Measurements from ENCODE around the gene BCAS3. TPM values are rescaled to one million over a fixed set of nuclear protein-coding genes. Genes with fewer than 3 reads are reported as not detected.
"Not testable (repeated sequence)": the region's sequence is repeated elsewhere in the genome, so short reads cannot be mapped to it uniquely, and the experiment has no call there.

The BCAS3 gene
- total RNA-seq, 1 experiment from 2014 or later, result 11.4 TPM

DNA sequence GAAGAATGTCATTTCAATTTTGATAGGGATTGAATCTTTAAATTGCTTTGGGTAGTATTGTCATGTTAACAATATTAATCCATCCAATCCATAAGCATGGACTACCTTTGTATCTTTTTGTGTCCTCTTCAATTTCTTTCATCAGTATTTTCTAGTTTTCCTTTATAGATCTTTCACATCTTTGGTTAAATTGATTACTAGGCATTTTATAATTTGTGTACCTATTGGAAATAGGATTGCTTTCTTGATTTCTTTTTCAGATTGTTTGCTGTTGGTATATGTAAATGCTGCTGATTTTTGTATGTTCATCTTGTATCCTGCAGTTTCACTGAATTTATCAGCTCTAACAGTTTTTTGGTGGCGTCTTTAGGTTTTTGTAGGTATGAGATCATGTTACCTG, 24.1 kb upstream of the BCAS3 start:
- no peak for DNase-seq
- H3K27me3 ChIP-seq (ENCODE audit: control insufficient read depth, insufficient read depth, low read length), result no peaks in the 10 kb centered on the region
- no peaks in the 10 kb centered on the region; the same call in none of the 2 replicates for H3K36me3 ChIP-seq (replicated peaks; ENCODE audit: control insufficient read depth, insufficient read depth, low read length)
- no peak overlapping the region for H3K4me3 ChIP-seq (ENCODE audit: insufficient read depth, low read depth, low read length)

GRCh38 chr17:60656499-60656898, 21.2 kb upstream of the BCAS3 start:
- H3K4me3 ChIP-seq (ENCODE audit: insufficient read depth, low read depth, low read length), result no peak overlapping the region
- H3K36me3 ChIP-seq (replicated peaks; ENCODE audit: control insufficient read depth, insufficient read depth, low read length), result no peaks in the 10 kb centered on the region; the same call in 1 of the 2 replicates
- DNase-seq, result no peak
- no peaks in the 10 kb centered on the region for H3K27me3 ChIP-seq (ENCODE audit: control insufficient read depth, insufficient read depth, low read length)

GRCh38 chr17:60659156-60659555, 18.5 kb upstream of the BCAS3 start:
- Histone ChIP-seq H3K4me3 (ENCODE audit: insufficient read depth, low read depth, low read length) (no peak overlapping the region), H3K36me3 (replicated peaks; ENCODE audit: control insufficient read depth, insufficient read depth, low read length) (peaks cover 3% of the 10 kb centered on the region; the same call in 1 of the 2 replicates), H3K27me3 (ENCODE audit: control insufficient read depth, insufficient read depth, low read length) (no peaks in the 10 kb centered on the region)
- no peak for DNase-seq

GRCh38 chr17:60661489-60661888, 16.2 kb upstream of the BCAS3 start:
- no peak overlapping the region for H3K4me3 ChIP-seq (ENCODE audit: insufficient read depth, low read depth, low read length)
- no peaks in the 10 kb centered on the region for H3K27me3 ChIP-seq (ENCODE audit: control insufficient read depth, insufficient read depth, low read length)
- H3K36me3 ChIP-seq (replicated peaks; ENCODE audit: control insufficient read depth, insufficient read depth, low read length), result peaks cover 3% of the 10 kb centered on the region; the same call in 1 of the 2 replicates
- DNase-seq, result no peak

- H3K27me3 ChIP-seq (ENCODE audit: control insufficient read depth, insufficient read depth, low read length), result no peaks in the 10 kb centered on the region
Observed at GRCh38 chr17:60664022-60664421, 13.6 kb upstream of the BCAS3 start.

DNA sequence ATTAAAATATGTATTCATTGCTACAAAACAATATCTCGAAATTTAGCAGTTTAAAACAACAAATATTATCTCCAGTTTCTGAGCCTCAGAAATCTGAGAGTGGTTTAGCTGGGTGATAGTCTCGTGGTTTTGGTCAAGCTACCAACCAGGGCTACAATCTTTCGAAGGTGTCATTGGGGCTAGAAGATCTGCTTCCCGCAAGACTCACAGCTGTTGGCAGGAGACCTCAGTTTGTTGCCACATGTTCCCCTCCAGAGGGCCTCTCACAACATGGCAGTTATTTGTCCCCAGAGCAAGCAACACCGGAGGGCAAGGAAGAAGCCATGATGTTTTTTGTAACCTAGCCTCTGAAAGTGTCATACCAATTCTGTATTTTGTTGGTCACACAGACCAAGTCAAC, 12.0 kb upstream of the BCAS3 start:
- Histone ChIP-seq H3K4me3 (ENCODE audit: insufficient read depth, low read depth, low read length) (no peak overlapping the region), H3K27me3 (ENCODE audit: control insufficient read depth, insufficient read depth, low read length) (no peaks in the 10 kb centered on the region), H3K36me3 (replicated peaks; ENCODE audit: control insufficient read depth, insufficient read depth, low read length) (peaks cover 3% of the 10 kb centered on the region; the same call in 1 of the 2 replicates)
- no peak for DNase-seq

More at GRCh38 chr17:60664022-60664421, 13.6 kb upstream of the BCAS3 start:
- Histone ChIP-seq H3K36me3 (replicated peaks; ENCODE audit: control insufficient read depth, insufficient read depth, low read length) (peaks cover 3% of the 10 kb centered on the region; the same call in 1 of the 2 replicates), H3K4me3 (ENCODE audit: insufficient read depth, low read depth, low read length) (no peak overlapping the region)
- no peak for DNase-seq

- H3K4me3 ChIP-seq (ENCODE audit: insufficient read depth, low read depth, low read length); H3K36me3 ChIP-seq (replicated peaks; ENCODE audit: control insufficient read depth, insufficient read depth, low read length); DNase-seq; H3K27me3 ChIP-seq (ENCODE audit: control insufficient read depth, insufficient read depth, low read length): not testable (repeated sequence)
Observed at GRCh38 chr17:60668741-60669140, 8.9 kb upstream of the BCAS3 start.

- no peak for DNase-seq
- no peaks in the 10 kb centered on the region for H3K36me3 ChIP-seq (replicated peaks; ENCODE audit: control insufficient read depth, insufficient read depth, low read length)
- H3K4me3 ChIP-seq (ENCODE audit: insufficient read depth, low read depth, low read length), result no peak overlapping the region
- H3K27me3 ChIP-seq (ENCODE audit: control insufficient read depth, insufficient read depth, low read length), result no peaks in the 10 kb centered on the region
Observed at GRCh38 chr17:60671482-60671881, 6.2 kb upstream of the BCAS3 start.

- DNase-seq; H3K4me3 ChIP-seq (ENCODE audit: insufficient read depth, low read depth, low read length); H3K27me3 ChIP-seq (ENCODE audit: control insufficient read depth, insufficient read depth, low read length); H3K36me3 ChIP-seq (replicated peaks; ENCODE audit: control insufficient read depth, insufficient read depth, low read length): not testable (repeated sequence)
Observed at GRCh38 chr17:60674637-60675036, 3.0 kb upstream of the BCAS3 start.

DNA sequence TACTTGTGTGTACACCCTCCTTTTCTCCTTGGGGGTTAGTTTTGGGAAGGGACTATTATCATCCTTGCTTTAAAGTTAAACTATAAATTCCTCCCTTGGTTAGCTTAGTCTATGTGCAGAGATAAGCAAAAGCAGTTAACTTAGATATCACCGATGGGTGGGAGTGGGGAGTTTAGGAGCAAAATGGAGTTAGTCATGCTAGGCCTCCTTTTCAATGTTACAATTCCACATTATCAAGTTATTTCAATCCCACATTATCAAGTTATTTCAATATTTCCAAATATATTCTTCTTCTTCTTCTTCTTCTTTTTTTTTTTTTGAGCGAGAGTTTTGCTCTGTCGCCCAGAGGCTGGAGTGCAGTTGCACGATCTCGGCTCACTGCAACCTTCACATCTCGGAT, 1.7 kb upstream of the BCAS3 start:
- no peak for DNase-seq
- no peak overlapping the region for H3K4me3 ChIP-seq (ENCODE audit: insufficient read depth, low read depth, low read length)
- H3K27me3 ChIP-seq (ENCODE audit: control insufficient read depth, insufficient read depth, low read length), result no peaks in the 10 kb centered on the region
- H3K36me3 ChIP-seq (replicated peaks; ENCODE audit: control insufficient read depth, insufficient read depth, low read length), result no peaks in the 10 kb centered on the region

DNA sequence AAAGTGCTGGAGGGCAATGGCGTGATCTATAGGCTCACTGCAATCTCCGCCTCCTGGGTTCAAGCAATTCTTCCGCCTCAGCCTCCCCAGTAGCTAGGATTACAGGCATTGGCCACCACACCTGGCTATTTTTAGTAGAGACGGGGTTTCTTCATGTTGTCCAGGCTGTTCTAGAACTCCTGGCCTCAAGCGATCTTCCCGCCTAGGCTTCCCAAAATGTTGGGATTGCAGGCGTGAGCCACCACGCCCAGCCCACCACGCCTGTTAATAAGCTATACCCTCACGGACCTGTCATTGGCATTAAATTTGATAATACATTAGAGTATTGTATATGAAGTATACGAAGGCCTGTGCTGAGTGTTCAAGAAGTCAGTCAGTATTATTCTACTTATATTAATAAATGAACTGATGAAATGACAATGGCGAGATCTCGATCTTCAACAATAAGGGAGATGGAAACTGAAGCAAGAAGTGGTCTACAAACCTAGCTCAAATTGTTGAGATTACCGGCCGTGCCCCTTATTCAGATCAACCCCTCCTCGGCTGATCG, 818 bp upstream of the BCAS3 start:
- DNase-seq, result no peak

GRCh38 chr17:60678118-60678444, 430 bp downstream of the BCAS3 start:
- Histone ChIP-seq H3K27me3 (ENCODE audit: control insufficient read depth, insufficient read depth, low read length) (no peaks in the 10 kb centered on the region), H3K4me3 (ENCODE audit: insufficient read depth, low read depth, low read length) (peak overlapping the region; percentile 80), H3K36me3 (replicated peaks; ENCODE audit: control insufficient read depth, insufficient read depth, low read length) (no peaks in the 10 kb centered on the region)
- DNase-seq, result no peak

More for the DNA sequence above, 818 bp upstream of the BCAS3 start:
- Histone ChIP-seq H3K27me3 (ENCODE audit: control insufficient read depth, insufficient read depth, low read length) (no peaks in the 10 kb centered on the region), H3K36me3 (replicated peaks; ENCODE audit: control insufficient read depth, insufficient read depth, low read length) (no peaks in the 10 kb centered on the region), H3K4me3 (ENCODE audit: insufficient read depth, low read depth, low read length) (peak overlapping the region; percentile 80)

- H3K27me3 ChIP-seq (ENCODE audit: control insufficient read depth, insufficient read depth, low read length), result no peaks in the 10 kb centered on the region
- H3K36me3 ChIP-seq (replicated peaks; ENCODE audit: control insufficient read depth, insufficient read depth, low read length), result no peaks in the 10 kb centered on the region
- H3K4me3 ChIP-seq (ENCODE audit: insufficient read depth, low read depth, low read length), result no peak overlapping the region
- DNase-seq, result no peak
Observed at GRCh38 chr17:60679287-60679686, 1.6 kb downstream of the BCAS3 start.

GRCh38 chr17:60680754-60681153, 3.1 kb downstream of the BCAS3 start:
- H3K36me3 ChIP-seq (replicated peaks; ENCODE audit: control insufficient read depth, insufficient read depth, low read length), result no peaks in the 10 kb centered on the region
- no peak for DNase-seq
- H3K4me3 ChIP-seq (ENCODE audit: insufficient read depth, low read depth, low read length), result no peak overlapping the region

GRCh38 chr17:60685437-60685836, 7.8 kb downstream of the BCAS3 start:
- no peaks in the 10 kb centered on the region for H3K27me3 ChIP-seq (ENCODE audit: control insufficient read depth, insufficient read depth, low read length)
- no peak for DNase-seq
- H3K4me3 ChIP-seq (ENCODE audit: insufficient read depth, low read depth, low read length), result no peak overlapping the region
- no peaks in the 10 kb centered on the region for H3K36me3 ChIP-seq (replicated peaks; ENCODE audit: control insufficient read depth, insufficient read depth, low read length)

More at GRCh38 chr17:60680754-60681153, 3.1 kb downstream of the BCAS3 start:
- no peaks in the 10 kb centered on the region for H3K27me3 ChIP-seq (ENCODE audit: control insufficient read depth, insufficient read depth, low read length)

- Histone ChIP-seq H3K4me3 (ENCODE audit: insufficient read depth, low read depth, low read length) (no peak overlapping the region), H3K36me3 (replicated peaks; ENCODE audit: control insufficient read depth, insufficient read depth, low read length) (no peaks in the 10 kb centered on the region), H3K27me3 (ENCODE audit: control insufficient read depth, insufficient read depth, low read length) (no peaks in the 10 kb centered on the region)
- DNase-seq, result no peak
Observed at GRCh38 chr17:60695960-60696359, 18.3 kb downstream of the BCAS3 start.
